HG03108 (cell line): ENCODE results near the gene COBL.

Source experiments
- ATAC-seq: cut with Tn5 transposase; IDR thresholded peaks from one replicate; pipeline ENCODE4 v1.9.1; 2021; ENCODE audit warnings: moderate library complexity; ENCODE audit not compliant: unreplicated experiment

The COBL gene

GRCh38 chr7:51082096-51082840 is 234.3 kb downstream of the COBL start:
- ATAC-seq = no peak

- ATAC-seq = no peak
Measured at GRCh38 chr7:51081270-51081890, 235.2 kb downstream of the COBL start.

GRCh38 chr7:51080622-51081269 is 235.9 kb downstream of the COBL start:
- no peak for ATAC-seq

- ATAC-seq = no peak
Measured at GRCh38 chr7:51080216-51080615, 236.4 kb downstream of the COBL start.

GRCh38 chr7:51079494-51079893 is 237.1 kb downstream of the COBL start:
- ATAC-seq = no peak

GRCh38 chr7:51078653-51079052 is 238.0 kb downstream of the COBL start:
- ATAC-seq = no peak

GRCh38 chr7:51077987-51078370 is 238.6 kb downstream of the COBL start:
- ATAC-seq = no peak

GRCh38 chr7:51077316-51077986 is 239.2 kb downstream of the COBL start:
- no peak for ATAC-seq

GRCh38 chr7:51075681-51076580 is 240.7 kb downstream of the COBL start:
- no peak for ATAC-seq

- no peak for ATAC-seq
Measured at GRCh38 chr7:51073171-51073570, 243.4 kb downstream of the COBL start.

GRCh38 chr7:51072281-51072680 is 244.3 kb downstream of the COBL start:
- no peak for ATAC-seq

GRCh38 chr7:51071427-51071826 is 245.2 kb downstream of the COBL start:
- no peak for ATAC-seq

- no peak for ATAC-seq
Measured at GRCh38 chr7:51070151-51070550, 246.5 kb downstream of the COBL start.

- ATAC-seq = no peak
Measured at GRCh38 chr7:51069411-51070083, 247.1 kb downstream of the COBL start.

GRCh38 chr7:51068401-51068800 is 248.2 kb downstream of the COBL start:
- no peak for ATAC-seq

GRCh38 chr7:51067757-51068156 is 248.9 kb downstream of the COBL start:
- ATAC-seq = no peak

GRCh38 chr7:51067258-51067657 is 249.4 kb downstream of the COBL start:
- ATAC-seq = no peak

GRCh38 chr7:51066405-51066882 is 250.2 kb downstream of the COBL start:
- ATAC-seq = no peak

GRCh38 chr7:51065766-51066165 is 250.8 kb downstream of the COBL start:
- ATAC-seq = no peak

GRCh38 chr7:51064688-51065087 is 251.9 kb downstream of the COBL start:
- ATAC-seq = no peak
